Natural killer cell treated with Interleukin-12 subunit alpha and Interleukin-12 subunit beta and Interleukin-15 and Interleukin-18, amount 100 ng/mL, for 72 hours (primary cell): ENCODE results near the gene KBTBD12. TPM values are rescaled to one million over a fixed set of nuclear protein-coding genes. Genes with fewer than 3 reads are reported as not detected.
A peak's percentile ranks its signal among the peaks of the same experiment; 100 is the strongest.
"Not testable (repeated sequence)": the region's sequence is repeated elsewhere in the genome, so short reads cannot be mapped to it uniquely, and the experiment has no call there.

Experiments
- ATAC-seq, 2 donors: fragments of 150-1000 bp; cut with Tn5 transposase in 1 of 2; sonication (Bioruptor Pico), chemical (Tn5 transposase) in 1 of 2; 2 replicates each; pipeline ENCODE4 v1.10.0; 2021
- DNase-seq: peaks from one replicate; pipeline ENCODE4 v3.0.0; 2022; ENCODE audit warnings: low spot score
- H3K27ac Mint-ChIP-seq, 2 donors: 1 replicate in 1 of 2; 2 replicates in 1 of 2; pipeline ENCODE4 v1.8.0; 2022; ENCODE audit warnings: mixed read lengths in 2 of 2, mild to moderate bottlenecking in 1 of 2, moderate library complexity in 1 of 2
- H3K27me3 Mint-ChIP-seq, 2 donors: 1 replicate in 1 of 2; 2 replicates in 1 of 2; pipeline ENCODE4 v1.8.0; 2022; ENCODE audit warnings: mixed read lengths in 2 of 2
- H3K36me3 Mint-ChIP-seq: one replicate; pipeline ENCODE4 v1.8.0; 2022; ENCODE audit warnings: mixed read lengths
- H3K4me1 Mint-ChIP-seq, 2 donors: 1 replicate in 1 of 2; 2 replicates in 1 of 2; pipeline ENCODE4 v1.8.0; 2022; ENCODE audit warnings: low read depth in 2 of 2, mixed read lengths in 2 of 2, mild to moderate bottlenecking in 1 of 2
- H3K4me3 Mint-ChIP-seq: one replicate; pipeline ENCODE4 v1.8.0; 2022; ENCODE audit warnings: mixed read lengths
- H3K9me3 Mint-ChIP-seq: 2 replicates; pipeline ENCODE4 v1.8.0; 2022; ENCODE audit warnings: mixed read lengths
- total RNA-seq, 2 donors: library from RNA; stranded (reverse); gene quantifications; one replicate each; pipeline ENCODE4 v1.2.3, GENCODE V29; 2022

The KBTBD12 gene
- total RNA-seq, 2 donors from 2014 or later, result not detected

DNA sequence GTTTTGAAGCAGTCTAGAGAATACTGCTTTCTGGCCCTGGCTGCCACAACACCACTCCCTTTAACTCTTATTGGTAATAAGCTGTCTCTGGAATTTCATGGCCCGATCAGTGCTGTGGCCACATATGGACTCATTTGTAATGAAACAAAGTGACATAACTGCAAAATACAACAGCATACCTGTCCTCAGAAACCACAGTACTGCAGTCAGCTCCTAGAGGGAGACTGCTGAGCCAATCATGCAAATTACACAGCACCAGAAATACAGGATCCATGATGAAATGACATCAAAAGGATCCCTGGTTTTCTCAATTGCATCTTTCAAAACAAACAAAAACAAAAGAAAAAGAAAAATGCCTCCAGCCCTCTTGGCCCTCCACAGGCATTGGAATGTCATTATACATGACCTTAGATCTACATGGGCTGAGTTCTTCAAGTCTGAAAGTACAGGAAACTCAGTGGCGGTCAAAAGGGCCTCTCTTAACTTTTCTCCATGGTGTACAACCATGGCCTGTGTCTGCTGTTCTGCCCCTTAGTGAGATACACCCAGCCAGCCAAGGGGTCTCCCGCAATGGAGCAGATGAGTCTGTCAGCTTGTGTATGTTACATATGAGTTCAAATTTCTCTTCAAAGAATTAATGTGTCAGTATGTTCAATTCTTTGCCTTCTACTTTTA lies 24.9 kb upstream of the KBTBD12 start:
- H3K36me3 Mint-ChIP-seq, result peaks cover 12% of the 10 kb centered on the region
- H3K4me3 Mint-ChIP-seq, result no peak overlapping the region
- peaks cover 6 to 7% of the 10 kb centered on the region in 2 donors for H3K4me1 Mint-ChIP-seq
- H3K27me3 Mint-ChIP-seq, result peaks cover 9 to 37% of the 10 kb centered on the region in 2 donors
- no peak for DNase-seq
- H3K27ac Mint-ChIP-seq, result no peak overlapping the region
- peaks cover 8% of the 10 kb centered on the region for H3K9me3 Mint-ChIP-seq
- no peak for ATAC-seq

GRCh38 chr3:127890651-127891290 lies 24.3 kb upstream of the KBTBD12 start:
- Mint-ChIP-seq H3K27me3 (peaks cover 9 to 34% of the 10 kb centered on the region in 2 donors), H3K36me3 (peaks cover 12% of the 10 kb centered on the region)
- ATAC-seq, DNase-seq, H3K4me3 Mint-ChIP-seq, H3K4me1 Mint-ChIP-seq, H3K9me3 Mint-ChIP-seq, H3K27ac Mint-ChIP-seq: not testable (repeated sequence)

GRCh38 chr3:127894481-127894880 lies 20.6 kb upstream of the KBTBD12 start:
- no peak overlapping the region for H3K4me3 Mint-ChIP-seq
- no peak overlapping the region for H3K27ac Mint-ChIP-seq

GRCh38 chr3:127899200-127899599 lies 15.8 kb upstream of the KBTBD12 start:
- peaks cover 8 to 19% of the 10 kb centered on the region in 2 donors for H3K27me3 Mint-ChIP-seq
- no peaks in the 10 kb centered on the region for H3K36me3 Mint-ChIP-seq
- H3K9me3 Mint-ChIP-seq, result peaks cover 4% of the 10 kb centered on the region
- DNase-seq, result no peak
- no peak overlapping the region for H3K4me3 Mint-ChIP-seq
- ATAC-seq, result no peak
- no peaks in the 10 kb centered on the region for H3K4me1 Mint-ChIP-seq
- no peak overlapping the region for H3K27ac Mint-ChIP-seq

More at GRCh38 chr3:127894481-127894880, 20.6 kb upstream of the KBTBD12 start:
- Mint-ChIP-seq H3K9me3 (peaks cover 8% of the 10 kb centered on the region), H3K27me3 (peaks cover 9 to 12% of the 10 kb centered on the region in 2 donors), H3K4me1 (peaks cover 3 to 6% of the 10 kb centered on the region in 2 donors), H3K36me3 (peaks cover 12% of the 10 kb centered on the region)
- DNase-seq (no peak), ATAC-seq (no peak)

GRCh38 chr3:127899766-127900165 lies 15.3 kb upstream of the KBTBD12 start:
- peaks cover 11 to 25% of the 10 kb centered on the region in 2 donors for H3K27me3 Mint-ChIP-seq
- no peak for ATAC-seq
- peaks cover 5% of the 10 kb centered on the region for H3K9me3 Mint-ChIP-seq
- DNase-seq, result no peak
- H3K27ac Mint-ChIP-seq, result no peak overlapping the region
- H3K4me3 Mint-ChIP-seq, result no peak overlapping the region
- no peaks in the 10 kb centered on the region for H3K36me3 Mint-ChIP-seq
- no peaks in the 10 kb centered on the region for H3K4me1 Mint-ChIP-seq

- H3K27ac Mint-ChIP-seq, result no peak overlapping the region
- DNase-seq (no peak), ATAC-seq (no peak)
- peaks cover 12 to 32% of the 10 kb centered on the region in 2 donors for H3K27me3 Mint-ChIP-seq
- H3K4me3 Mint-ChIP-seq, result no peak overlapping the region
- no peaks in the 10 kb centered on the region for H3K4me1 Mint-ChIP-seq
- no peaks in the 10 kb centered on the region for H3K36me3 Mint-ChIP-seq
- peaks cover 5% of the 10 kb centered on the region for H3K9me3 Mint-ChIP-seq
Observed at GRCh38 chr3:127900536-127900935, 14.5 kb upstream of the KBTBD12 start.

- no peak overlapping the region for H3K27ac Mint-ChIP-seq
- H3K4me3 Mint-ChIP-seq, result no peak overlapping the region
- ATAC-seq, result no peak
- no peak for DNase-seq
- no peaks in the 10 kb centered on the region for H3K36me3 Mint-ChIP-seq
- no peaks in the 10 kb centered on the region for H3K4me1 Mint-ChIP-seq
- peaks cover 5% of the 10 kb centered on the region for H3K9me3 Mint-ChIP-seq
- peaks cover 12 to 38% of the 10 kb centered on the region in 2 donors for H3K27me3 Mint-ChIP-seq
Observed at GRCh38 chr3:127902486-127902885, 12.5 kb upstream of the KBTBD12 start.

GRCh38 chr3:127903611-127904375 lies 11.2 kb upstream of the KBTBD12 start:
- H3K4me3 Mint-ChIP-seq, result no peak overlapping the region
- ATAC-seq, result no peak
- no peak overlapping the region for H3K27ac Mint-ChIP-seq
- H3K4me1 Mint-ChIP-seq, result peaks cover 0 to 4% of the 10 kb centered on the region in 2 donors
- no peak for DNase-seq
- peaks cover 5% of the 10 kb centered on the region for H3K9me3 Mint-ChIP-seq
- peaks cover 12 to 38% of the 10 kb centered on the region in 2 donors for H3K27me3 Mint-ChIP-seq
- no peaks in the 10 kb centered on the region for H3K36me3 Mint-ChIP-seq

GRCh38 chr3:127905556-127905955 lies 9.5 kb upstream of the KBTBD12 start:
- Mint-ChIP-seq H3K27me3 (peaks cover 12 to 38% of the 10 kb centered on the region in 2 donors), H3K9me3 (peaks cover 5% of the 10 kb centered on the region), H3K27ac (no peak overlapping the region), H3K36me3 (no peaks in the 10 kb centered on the region), H3K4me1 (peaks cover 0 to 4% of the 10 kb centered on the region in 2 donors), H3K4me3 (no peak overlapping the region)
- no peak for ATAC-seq
- peak; percentile 5 for DNase-seq

- DNase-seq, result peak; percentile 2
- not testable (repeated sequence) for ATAC-seq, H3K27ac Mint-ChIP-seq, H3K4me3 Mint-ChIP-seq, H3K9me3 Mint-ChIP-seq, H3K36me3 Mint-ChIP-seq, H3K4me1 Mint-ChIP-seq
- peaks cover 17 to 47% of the 10 kb centered on the region in 2 donors for H3K27me3 Mint-ChIP-seq
Observed at GRCh38 chr3:127906653-127907052, 8.4 kb upstream of the KBTBD12 start.

GRCh38 chr3:127908202-127908601 lies 6.8 kb upstream of the KBTBD12 start:
- H3K36me3 Mint-ChIP-seq, result no peaks in the 10 kb centered on the region
- DNase-seq, result no peak
- peaks cover 5% of the 10 kb centered on the region for H3K9me3 Mint-ChIP-seq
- H3K27ac Mint-ChIP-seq, result no peak overlapping the region
- no peak for ATAC-seq
- peaks cover 0 to 4% of the 10 kb centered on the region in 2 donors for H3K4me1 Mint-ChIP-seq
- H3K27me3 Mint-ChIP-seq, result peaks cover 22 to 50% of the 10 kb centered on the region in 2 donors
- H3K4me3 Mint-ChIP-seq, result no peak overlapping the region

- Mint-ChIP-seq H3K27ac (no peak overlapping the region), H3K4me3 (no peak overlapping the region), H3K27me3 (peaks cover 28 to 52% of the 10 kb centered on the region in 2 donors), H3K36me3 (no peaks in the 10 kb centered on the region), H3K4me1 (peaks cover 0 to 4% of the 10 kb centered on the region in 2 donors), H3K9me3 (peaks cover 4% of the 10 kb centered on the region)
- ATAC-seq (no peak), DNase-seq (no peak)
Observed at GRCh38 chr3:127908951-127909350, 6.1 kb upstream of the KBTBD12 start.

DNA sequence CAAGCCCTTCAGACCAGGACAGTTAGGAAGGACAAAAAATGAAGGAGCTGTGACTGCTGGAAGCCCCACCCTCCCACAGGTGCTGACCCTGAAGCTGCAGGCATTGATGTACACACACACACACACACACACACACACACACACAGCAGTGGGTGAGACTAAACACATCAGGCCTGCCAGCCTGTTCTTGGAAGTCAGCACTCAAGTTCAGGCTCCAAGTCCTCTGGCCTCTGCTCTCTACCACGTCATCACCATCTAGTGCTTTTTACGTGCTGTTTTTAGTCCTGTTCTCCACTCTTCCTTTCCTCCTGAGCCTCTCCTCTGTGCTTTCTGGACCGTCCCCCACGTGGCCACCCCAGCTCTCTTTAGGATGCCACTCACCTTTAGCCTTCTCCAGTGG lies 5.4 kb upstream of the KBTBD12 start:
- Mint-ChIP-seq H3K27ac (no peak overlapping the region), H3K4me1 (peaks cover 0 to 4% of the 10 kb centered on the region in 2 donors), H3K36me3 (no peaks in the 10 kb centered on the region), H3K9me3 (no peaks in the 10 kb centered on the region), H3K4me3 (no peak overlapping the region), H3K27me3 (peaks cover 26 to 52% of the 10 kb centered on the region in 2 donors)
- ATAC-seq, result peak in 1 of 2 donors; percentile 38
- no peak for DNase-seq
